NCI-H526 treated with DMSO at 0.1 percent for 48 hours (cell line): ENCODE results near the gene CER1.
"Not testable (repeated sequence)": the region's sequence is repeated elsewhere in the genome, so short reads cannot be mapped to it uniquely, and the experiment has no call there.

Experiments
- DNase-seq: peaks from one replicate; lab custom pipeline; 2025; lab: John Stamatoyannopoulos, UW

CER1 gene

GRCh38 chr9:14715102-14715501 lies 7.4 kb downstream of the CER1 start:
- no peak for DNase-seq

DNA sequence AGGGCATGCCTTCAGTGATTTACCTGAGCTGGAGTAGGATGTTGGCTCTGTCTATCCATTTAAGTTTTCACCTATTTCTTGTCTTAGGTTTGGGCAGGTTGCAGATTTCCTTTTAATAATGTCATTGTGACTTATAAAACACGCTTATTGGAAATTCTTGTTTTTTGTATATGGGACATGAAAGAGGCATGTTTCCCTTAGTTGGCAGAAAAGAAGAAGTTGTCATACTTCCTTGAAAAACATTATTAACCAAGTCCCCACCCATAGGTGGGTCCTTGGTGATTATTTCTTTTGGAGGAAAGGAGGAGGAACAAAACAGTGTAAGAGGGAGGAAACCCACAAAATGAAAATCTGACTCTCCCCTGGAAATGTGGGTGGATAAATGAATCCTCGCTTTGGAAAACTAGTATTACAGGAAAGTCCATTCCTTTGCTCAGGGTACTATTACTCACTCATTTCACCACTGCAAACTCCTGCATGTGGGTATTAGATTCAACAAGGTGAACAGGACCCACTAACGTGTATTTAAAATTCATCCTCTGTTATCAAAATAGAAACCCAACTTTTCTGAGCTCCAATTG lies 9.3 kb downstream of the CER1 start:
- DNase-seq, result no peak

DNA sequence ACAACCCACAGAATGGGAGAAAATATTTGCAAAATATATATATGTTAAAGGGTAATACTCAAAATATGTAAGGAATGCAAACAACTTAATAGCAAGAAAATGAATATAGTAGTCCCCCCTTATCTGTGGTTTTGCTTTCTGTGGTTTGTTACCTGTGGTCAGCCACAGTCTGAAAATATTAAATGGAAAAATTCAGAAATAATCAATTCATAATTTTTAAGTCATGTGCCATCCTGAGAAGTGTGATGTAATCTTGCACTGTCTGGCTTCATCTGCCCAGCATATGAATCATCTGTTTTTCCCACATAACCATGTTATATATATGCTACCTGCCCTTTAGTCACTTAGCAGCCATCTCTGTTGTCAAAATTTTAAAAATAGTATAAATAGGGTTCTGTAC lies 11.7 kb downstream of the CER1 start:
- no peak for DNase-seq

DNA sequence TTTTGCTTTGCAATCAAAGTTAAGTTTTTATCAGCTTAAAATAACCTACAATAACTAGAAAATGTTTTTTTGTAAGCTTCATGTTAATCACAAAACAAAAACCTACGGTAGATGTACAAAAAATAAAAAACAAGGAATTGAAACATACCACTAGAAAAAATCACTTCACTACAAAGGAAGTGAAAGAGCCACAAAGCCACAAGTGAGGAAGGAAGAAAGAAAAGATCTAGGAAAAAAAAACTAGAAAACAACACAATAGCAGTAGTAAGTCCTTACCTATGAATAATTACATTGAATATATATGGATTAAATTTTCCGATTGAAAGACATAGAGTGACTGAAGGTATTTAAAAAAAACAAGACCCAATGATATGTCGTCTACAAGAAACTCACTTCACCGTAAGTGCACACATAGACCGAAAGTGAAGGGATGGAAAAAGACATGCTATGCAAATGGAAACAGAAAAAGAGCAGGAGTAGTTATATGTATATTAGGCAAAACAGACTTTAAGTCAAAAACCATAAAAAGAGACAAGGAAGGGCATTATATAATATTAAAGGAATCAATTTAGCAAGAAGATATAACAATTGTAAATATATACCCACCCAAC lies 15.9 kb downstream of the CER1 start:
- no peak for DNase-seq

DNA sequence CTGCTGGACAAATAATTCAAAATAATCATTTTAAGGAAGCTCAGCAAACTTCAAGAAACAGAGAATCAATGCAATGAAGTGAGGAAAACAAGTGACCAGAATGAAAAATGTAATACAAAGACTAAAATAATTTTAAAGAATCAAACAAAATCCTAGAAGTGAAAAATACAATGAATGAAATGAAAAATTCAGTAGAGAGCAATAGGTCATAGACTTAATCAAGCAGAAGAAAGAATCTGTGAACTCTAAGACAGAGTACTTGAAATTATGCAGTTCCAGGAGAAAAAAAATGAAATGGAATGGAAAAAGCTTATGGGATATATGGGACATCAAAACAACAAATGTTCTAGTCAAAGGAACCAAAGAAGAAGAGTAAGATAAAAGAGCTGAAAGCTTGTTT lies 17.5 kb downstream of the CER1 start:
- DNase-seq, result no peak

DNA sequence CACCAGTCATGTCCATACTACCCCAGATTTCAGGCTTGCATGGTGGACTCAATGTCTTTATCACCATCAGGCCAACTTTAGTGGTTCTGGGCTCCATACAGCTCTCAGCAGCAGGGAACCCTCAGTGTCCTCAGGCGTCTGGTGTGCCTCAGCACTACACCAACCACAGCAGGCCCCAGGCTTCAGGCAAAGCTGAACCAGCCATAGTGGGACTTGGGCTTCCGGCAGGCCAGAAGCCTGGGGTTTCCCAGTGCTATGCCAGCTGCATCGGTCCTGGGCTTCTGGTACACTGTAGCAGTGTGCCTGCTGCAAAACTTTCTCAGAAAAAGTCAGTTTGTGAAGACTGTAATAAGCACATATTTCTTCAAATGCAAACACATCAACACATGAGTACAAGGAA lies 18.3 kb downstream of the CER1 start:
- no peak for DNase-seq

GRCh38 chr9:14702200-14702720 lies 20.3 kb downstream of the CER1 start:
- DNase-seq, result no peak

DNA sequence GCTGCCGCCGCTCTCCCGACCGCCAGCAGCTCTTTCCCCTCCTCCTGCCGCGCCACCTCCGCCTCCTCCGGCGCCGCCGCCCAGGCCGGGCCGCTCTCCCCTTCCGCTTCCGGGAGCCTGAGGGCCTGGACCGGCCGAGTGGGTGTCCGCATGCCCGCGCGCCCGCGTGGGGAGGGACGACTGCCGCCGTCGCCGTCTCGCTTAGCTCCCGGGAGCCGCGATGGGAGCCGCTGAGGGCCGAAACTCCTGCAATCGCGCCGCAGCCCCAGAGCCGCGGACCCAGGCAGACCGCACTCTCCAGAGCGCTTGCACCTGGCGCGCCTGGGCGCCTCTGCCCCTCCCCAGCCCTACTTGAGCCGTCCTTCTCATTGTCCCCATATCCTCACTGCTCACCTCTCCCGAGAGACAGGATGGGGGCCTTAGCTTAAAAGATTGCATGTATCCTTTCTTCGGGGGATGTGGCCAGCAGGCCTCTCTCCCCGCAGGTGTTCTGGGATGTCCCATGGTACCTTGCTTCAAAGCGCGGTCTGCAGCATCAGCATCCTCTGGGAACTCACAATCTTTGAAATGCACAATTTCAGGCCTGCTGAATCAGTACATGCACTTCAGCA lies 29.2 kb downstream of the CER1 start, which contains the start of gene ZDHHC21:
Gene ZDHHC21, minus strand, starts transcription at position 182 of the 611 bp plus-strand sequence. CDS start 19,092 bp downstream, outside the sequence.
- peak; percentile 89 for DNase-seq

DNA sequence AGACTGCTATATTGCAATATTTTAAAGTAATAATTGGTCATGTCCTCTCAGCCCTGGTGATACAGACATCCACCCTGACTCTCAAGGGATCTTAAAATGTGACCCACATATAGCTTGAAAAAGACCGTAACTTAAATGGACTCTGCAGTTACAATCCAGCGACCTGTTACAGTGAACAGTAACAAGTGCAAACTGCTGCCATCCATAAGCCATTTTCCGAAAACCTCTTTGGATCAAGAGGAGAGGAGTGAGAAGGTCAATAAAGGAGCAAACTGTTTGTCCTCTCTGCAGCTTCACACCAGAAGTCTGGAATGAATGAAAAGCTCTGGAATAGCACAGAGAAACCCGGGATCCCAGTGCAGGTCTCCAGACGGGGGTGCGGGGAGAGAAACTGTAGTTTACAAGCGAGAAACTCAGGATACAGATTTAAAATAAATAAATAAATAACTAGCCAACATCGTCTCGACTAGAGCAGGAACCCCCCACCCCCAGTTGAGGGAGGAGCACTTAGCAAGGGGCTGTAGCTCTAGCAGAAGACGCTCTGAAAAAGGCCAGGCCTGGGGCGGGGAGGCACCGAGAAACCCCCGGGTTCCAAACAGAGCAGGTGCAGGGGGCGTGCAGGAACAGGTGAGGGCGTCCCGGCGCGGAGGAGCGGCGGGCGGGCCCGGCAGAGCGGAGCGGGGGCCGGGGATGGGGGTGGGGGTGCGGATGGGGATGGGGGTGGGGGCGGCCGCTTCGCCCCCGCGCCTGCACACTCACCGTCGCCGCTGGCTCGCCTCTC lies 29.9 kb downstream of the CER1 start:
- peak; percentile 76 for DNase-seq

DNA sequence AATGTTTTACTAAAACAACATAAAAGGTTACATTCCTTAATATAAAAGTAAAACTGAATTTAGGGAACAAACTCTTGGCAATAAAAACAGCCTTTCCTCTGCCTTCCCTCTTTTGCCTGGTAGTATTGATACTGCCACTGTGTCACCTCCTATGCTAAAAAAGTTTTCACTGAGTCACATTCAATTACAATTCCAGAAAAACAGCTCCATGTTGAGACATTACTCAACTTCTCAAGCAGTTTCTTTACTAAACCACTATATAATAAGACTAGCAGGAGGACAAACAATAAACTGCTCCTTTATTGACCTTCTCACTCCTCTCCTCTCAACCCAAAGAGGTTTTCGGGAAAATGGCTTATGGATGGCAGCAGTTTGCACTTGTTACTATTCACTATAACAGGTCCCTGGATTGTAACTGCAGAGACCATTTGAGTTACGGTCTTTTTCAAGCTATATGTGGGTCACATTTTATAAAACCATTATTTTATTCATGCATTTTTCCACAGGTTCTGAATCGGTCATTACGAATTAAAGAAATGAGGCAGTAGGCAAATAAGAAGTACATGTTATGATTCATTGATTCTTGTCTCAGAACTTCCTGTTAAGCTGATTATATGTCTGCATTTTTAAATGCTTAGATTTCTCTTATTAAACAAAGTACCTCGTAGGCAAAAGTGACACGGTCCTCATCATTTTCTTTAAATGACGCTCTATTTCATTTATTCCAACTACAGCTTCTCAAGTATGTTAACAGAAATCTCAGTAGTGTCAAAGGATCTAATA lies 31.4 kb downstream of the CER1 start:
- no peak for DNase-seq

GRCh38 chr9:14687042-14687719 lies 35.4 kb downstream of the CER1 start:
- no peak for DNase-seq

- no peak for DNase-seq
These were observed 36.4 kb downstream of the CER1 start for GRCh38 chr9:14686168-14686567.

- not testable (repeated sequence) for DNase-seq
These were observed 39.9 kb downstream of the CER1 start for GRCh38 chr9:14682616-14683015.

DNA sequence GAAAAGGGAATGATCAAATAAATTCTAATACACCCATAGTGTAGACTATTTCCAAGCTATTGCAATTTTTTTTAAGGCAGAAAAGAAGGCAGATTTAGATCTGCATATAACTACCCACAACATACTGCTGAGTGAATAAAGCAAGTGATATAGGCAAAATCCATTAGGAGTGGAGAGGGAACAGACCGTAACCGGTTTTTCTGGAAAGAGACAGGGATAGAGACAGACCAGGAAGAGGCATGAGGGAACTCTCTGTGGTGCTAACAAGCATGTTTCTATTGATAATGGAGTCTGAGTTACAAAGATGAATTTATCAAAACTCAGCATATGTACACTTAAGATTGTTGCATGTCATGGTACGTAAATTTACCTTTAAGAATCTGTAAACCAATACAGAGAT lies 43.8 kb downstream of the CER1 start:
- peak; percentile 41 for DNase-seq

DNA sequence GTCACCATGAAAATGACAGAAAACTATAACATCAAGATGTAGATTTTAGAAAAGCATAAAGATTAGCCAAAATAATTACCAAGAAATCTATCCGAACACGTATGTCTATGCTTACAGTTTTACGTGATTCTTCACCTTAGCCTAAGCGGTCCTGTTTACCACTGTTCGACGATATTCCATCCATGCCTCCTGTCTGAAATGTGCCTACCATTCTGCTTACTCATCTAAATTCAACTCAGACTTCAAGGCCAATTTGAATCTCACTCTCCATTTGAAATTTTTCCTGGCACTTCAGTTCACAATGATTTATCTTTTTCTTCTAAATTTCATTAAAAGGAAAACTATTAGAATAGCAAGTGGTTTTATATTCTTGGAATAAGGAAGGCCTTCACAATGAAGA lies 44.7 kb downstream of the CER1 start:
- DNase-seq, result no peak

DNA sequence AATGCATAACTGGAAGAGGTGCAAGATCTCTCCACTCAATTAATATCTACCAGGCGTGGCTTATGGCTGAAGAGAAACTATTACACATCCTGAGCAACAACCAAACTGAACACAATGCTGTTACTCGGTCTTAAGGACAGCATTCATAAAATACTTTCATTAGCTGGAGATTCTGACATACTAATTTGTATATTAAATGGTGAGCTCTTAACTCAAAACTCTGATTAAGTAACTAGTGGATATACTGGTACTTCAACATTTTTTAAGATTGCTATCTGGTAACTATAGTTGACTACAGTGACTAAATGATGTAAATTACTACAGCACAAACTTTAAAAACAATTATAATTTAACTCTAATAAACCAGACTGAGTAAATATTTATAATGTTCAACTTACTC lies 45.1 kb downstream of the CER1 start:
- no peak for DNase-seq

- no peak for DNase-seq
These were observed 47.9 kb downstream of the CER1 start for GRCh38 chr9:14674630-14675029.

DNA sequence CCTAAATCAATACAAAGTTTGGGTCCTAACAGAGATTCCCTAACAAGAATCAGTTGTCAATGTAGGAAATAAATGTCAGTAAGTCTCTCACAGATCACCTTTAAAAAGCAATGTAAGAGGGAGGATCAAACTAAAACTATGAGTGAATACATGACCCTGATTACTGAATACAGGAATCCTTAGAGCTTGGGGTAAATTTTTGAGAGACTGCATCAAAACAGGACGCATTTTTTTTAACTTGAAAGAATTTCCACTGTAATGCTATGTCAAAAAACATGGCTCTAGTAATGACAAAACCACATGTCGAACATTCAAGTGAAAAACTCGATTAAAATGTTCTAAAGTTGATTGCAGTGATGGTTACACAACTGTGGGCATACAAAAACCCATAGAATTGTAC lies 51.2 kb downstream of the CER1 start:
- no peak for DNase-seq

GRCh38 chr9:14670718-14671117 lies 51.8 kb downstream of the CER1 start:
- DNase-seq, result no peak
